GM12878 (cell line): Measurements from ENCODE around the gene NFATC1. TPM values are rescaled to one million over a fixed set of nuclear protein-coding genes. Genes with fewer than 3 reads are reported as not detected.

ENCODE experiments used
- ATAC-seq: fragments of 200-7000 bp; cut with Tn5 transposase; 3 replicates; pipeline ENCODE4 v1.9.1; 2020; ENCODE audit warnings: mild to moderate bottlenecking, moderate library complexity
- BruUV-seq: library from RNA; stranded (reverse); fragments of 400-500 nt; replicated peaks from 2 replicates; lab custom pipeline; 2021; lab: Mats Ljungman, UMichigan
- CTCF ChIA-PET: fragments of 300-600 bp; sonication (Branson Sonifier 250); formaldehyde crosslinking; extraction: SDS; loops from one replicate; lab custom pipeline; 2021; ENCODE audit warnings: inconsistent platforms; lab: Yijun Ruan, JAX
- POLR2A ChIA-PET: fragments of 350-600 bp; formaldehyde crosslinking; extraction: SDS; loops from one replicate; lab custom pipeline; 2021; ENCODE audit warnings: inconsistent platforms; lab: Charles Lee
- RAD21 ChIA-PET: fragments of 300-600 bp; sonication (Branson Sonifier 250); formaldehyde crosslinking; loops from one replicate; lab custom pipeline; 2023; ENCODE audit warnings: antibody characterized with exemption; ENCODE audit not compliant: unreplicated experiment; lab: Charles Lee
- SMC1A ChIA-PET: fragments of 300-600 bp; sonication (Branson Sonifier 250); formaldehyde crosslinking; loops from one replicate; lab custom pipeline; 2023; ENCODE audit not compliant: unreplicated experiment, uncharacterized antibody; lab: Charles Lee
- DNase-seq: peaks from one replicate; pipeline ENCODE4 v3.0.0-alpha.2; 2011; ENCODE audit warnings: low read depth, low spot score
- FAIRE-seq: peaks from 3 replicates; lab custom pipeline; 2011; peaks lifted over from hg19 to GRCh38; lab: Jason Lieb, UNC
- H2AFZ ChIP-seq: 2 replicates; pipeline ENCODE4 v1.6.0; 2011; ENCODE audit warnings: low read depth, low read length, control low read depth; ENCODE audit not compliant: control insufficient read depth
- H3K27ac ChIP-seq: 2 replicates; pipeline ENCODE4 v1.5.1; 2011; ENCODE audit warnings: control low read depth; ENCODE audit not compliant: control insufficient read depth, insufficient read depth
- H3K27me3 ChIP-seq, 2 experiments: replicated peaks in 1 of 2; 2 replicates each; pipeline versions ENCODE4 v1.6.0 to v1.6.1; 2011; ENCODE audit warnings: low read length in 1 of 2; ENCODE audit not compliant: control insufficient read depth in 2 of 2, insufficient read depth in 2 of 2
- H3K36me3 ChIP-seq, 2 experiments: 2 replicates each; pipeline ENCODE4 v1.5.1; 2011; ENCODE audit warnings: low read length in 1 of 2; ENCODE audit not compliant: control insufficient read depth in 2 of 2, insufficient read depth in 2 of 2
- H3K4me1 ChIP-seq: 2 replicates; pipeline ENCODE4 v1.6.1; 2011; ENCODE audit warnings: mild to moderate bottlenecking, low read length, moderate library complexity, mixed read lengths; ENCODE audit not compliant: control insufficient read depth, insufficient read depth
- H3K4me2 ChIP-seq: 2 replicates; pipeline ENCODE4 v1.6.0; 2011; ENCODE audit warnings: control low read depth; ENCODE audit not compliant: control insufficient read depth, insufficient read depth
- H3K4me3 ChIP-seq: fragments of 200-600 bp; sonication (generic); 2 replicates; pipeline ENCODE4 v1.5.1; 2016
- H3K79me2 ChIP-seq: 2 replicates; pipeline ENCODE4 v1.6.0; 2011; ENCODE audit warnings: low read length; ENCODE audit not compliant: control insufficient read depth, insufficient read depth
- H3K9ac ChIP-seq: 2 replicates; pipeline ENCODE4 v1.8.0; 2011; ENCODE audit warnings: low read length, control low read depth, mixed read lengths; ENCODE audit not compliant: control insufficient read depth, insufficient read depth
- H3K9me3 ChIP-seq: replicated peaks from 3 replicates; pipeline ENCODE4 v1.5.1; 2011; ENCODE audit warnings: mild to moderate bottlenecking, low read length; ENCODE audit not compliant: control insufficient read depth, insufficient read depth
- H4K20me1 ChIP-seq: 2 replicates; pipeline ENCODE4 v1.6.0; 2011; ENCODE audit not compliant: control insufficient read depth, insufficient read depth
- NFYB ChIP-seq: IDR thresholded peaks from 2 replicates; pipeline ENCODE4 v1.6.1; 2011; ENCODE audit warnings: low read depth, mild to moderate bottlenecking, low read length, improper control_type of control experiment, moderate library complexity; ENCODE audit not compliant: insufficient read depth
- NR2C1 ChIP-seq: fragments of 450-650 bp; IDR thresholded peaks from 2 replicates; pipeline ENCODE4 v1.6.1; 2017; ENCODE audit warnings: antibody characterized with exemption, mild to moderate bottlenecking, moderate library complexity
- POLR2A ChIP-seq: IDR thresholded peaks from 2 replicates; pipeline ENCODE4 v1.6.1; 2011; ENCODE audit warnings: low read depth, mild to moderate bottlenecking, low read length
- PRDM15 ChIP-seq: fragments of 450-650 bp; formaldehyde crosslinking; IDR thresholded peaks from 2 replicates; pipeline ENCODE4 v1.4.0; 2020; ENCODE audit warnings: mild to moderate bottlenecking, moderate library complexity
- SIX5 ChIP-seq: IDR thresholded peaks from 2 replicates; pipeline ENCODE4 v1.6.1; 2011; ENCODE audit warnings: mild to moderate bottlenecking, low read depth, low read length, moderate library complexity; ENCODE audit not compliant: severe bottlenecking
- ZNF207 ChIP-seq: fragments of 450-650 bp; IDR thresholded peaks from 2 replicates; pipeline ENCODE4 v1.6.1; 2014; ENCODE audit warnings: antibody characterized with exemption, mild to moderate bottlenecking, borderline replicate concordance
- WGBS: methylation state at CpG from one replicate; pipeline ENCODE4 v1.1.6; 2016; ENCODE audit warnings: low lambda C conversion rate; ENCODE audit not compliant: insufficient replicate concordance, insufficient coverage; ENCODE audit errors: missing lambda C conversion rate; 5-methylcytosine and 5-hydroxymethylcytosine counted together
- in situ Hi-C: fragments of 300-500 bp; cut with MboI; formaldehyde crosslinking; loops from 9 replicates; pipeline ENCODE4 v1.14.3; 2018; ENCODE audit warnings: mixed read lengths
- intact Hi-C: fragments of 100-400 bp; cut with micrococcal nuclease; formaldehyde crosslinking; loops from one replicate; pipeline ENCODE4 v1.14.2; 2022; ENCODE audit not compliant: unreplicated experiment
- polyA plus RNA-seq, 11 experiments: library from polyadenylated mRNA; depleted of rRNA in 4 of 11; unstranded in 6 of 11; stranded (reverse) in 5 of 11; fragments of >200 nt; fragmentation: Nextera tagmentation in 4 of 11; fragmentation: Illumina TruSeq in 1 of 11; extraction: Ambion mirVana in 4 of 11; extraction: Trizol in 1 of 11; gene quantifications; 1 replicate in 1 of 11; 2 replicates in 10 of 11; pipeline versions ENCODE4 v1.2.1 to v1.2.3, GENCODE V29; 2011 to 2016; ENCODE audit warnings: inconsistent platforms in 2 of 11, missing spikeins in 2 of 11, low read depth in 1 of 11
- total RNA-seq, 4 experiments: library from RNA; depleted of rRNA in 3 of 4; stranded (reverse); fragments of >200 nt in 3 of 4; fragmentation: Illumina TruSeq in 1 of 4; extraction: Trizol in 1 of 4; gene quantifications; 2 replicates each; pipeline versions ENCODE4 v1.2.1 to v1.2.3, GENCODE V29; 2013 to 2021

Gene NFATC1
- total and polyA plus RNA-seq, 10 of the 15 experiments (the other 5 are each of a cell fraction or from before 2014, with no cell fraction given) = 0.84 to 20.8 (median 5.1) TPM

- H4K20me1 ChIP-seq = no peaks in the 10 kb centered on the region
- POLR2A ChIA-PET = no interaction called here
- DNase-seq (no peak), FAIRE-seq (no peak), ATAC-seq (no peak)
- SMC1A ChIA-PET = interaction anchor here (1.0 kb wide), 1 partner anchor 52 kb away, joined by 4 read pairs; no protein-coding TSS in a partner anchor
- no peak overlapping the region for H3K4me2 ChIP-seq
- H3K27ac ChIP-seq = no peak overlapping the region
- TF ChIP-seq ZNF207 (no peak), POLR2A (no peak), NFYB (no peak), NR2C1 (no peak), PRDM15 (CRISPR knock-in tag) (no peak), SIX5 (no peak)
- peaks cover 3% of the 10 kb centered on the region for H3K4me1 ChIP-seq
- H2AFZ ChIP-seq = no peak overlapping the region
- H3K4me3 ChIP-seq = no peak overlapping the region
- in situ Hi-C loops (loop anchor here (10.0 kb wide), 1 partner anchor 113 kb away; no protein-coding TSS in a partner anchor), intact Hi-C loops (no loop called here)
- H3K27me3 ChIP-seq = no peaks in the 10 kb centered on the region
- H3K36me3 ChIP-seq = no peaks in the 10 kb centered on the region; a peak in 1 of 4 replicates
- no peaks in the 10 kb centered on the region for H3K79me2 ChIP-seq
- H3K9me3 ChIP-seq = no peaks in the 10 kb centered on the region
- RAD21 ChIA-PET = no interaction called here
- CTCF ChIA-PET = no interaction called here
- 22% methylated on average over 13 of the region's 13 CpGs for WGBS
- no TSS peak for BruUV-seq
- H3K9ac ChIP-seq = no peak overlapping the region
These were observed 121.6 kb downstream of the NFATC1 start for GRCh38 chr18:79517341-79517740.
